ENCODE measurements around the gene PC. TPM values are rescaled to one million over a fixed set of nuclear protein-coding genes. Genes with fewer than 3 reads are reported as not detected.
"Not testable (repeated sequence)": the region's sequence is repeated elsewhere in the genome, so short reads cannot be mapped to it uniquely, and the experiment has no call there.

PC gene
- polyA plus RNA-seq, 1 donor (not counting 4 experiments of a cell fraction or from before 2014, with no cell fraction given) = 13.3 TPM

GRCh38 chr11:67006029-67006884 is 48.1 kb upstream of the PC start:
- dilution Hi-C loops (cut with MboI; ENCODE audit: extremely low pct_ligation_motif_present, low sequenced_read_pairs) = no loop called here
- no peaks in the 10 kb centered on the region for H3K9me3 ChIP-seq (ENCODE audit: control insufficient read depth, low read depth, low read length)
- H3K27me3 ChIP-seq (ENCODE audit: control insufficient read depth, extremely low read depth, insufficient read depth, low read length) = no peaks in the 10 kb centered on the region
- no peaks in the 10 kb centered on the region for H3K9me1 ChIP-seq (ENCODE audit: control insufficient read depth, extremely low read depth, insufficient read depth, low read length)
- H3K9ac ChIP-seq (ENCODE audit: control insufficient read depth, extremely low read depth, insufficient read depth, low read length) = no peak overlapping the region
- H3K4me1 ChIP-seq (ENCODE audit: control insufficient read depth, extremely low read depth, insufficient read depth, low read length) = no peaks in the 10 kb centered on the region
- FAIRE-seq (no peak), DNase-seq (ENCODE audit: low read depth, low spot score) (no peak)
- H4K20me1 ChIP-seq (ENCODE audit: control insufficient read depth, extremely low read depth, insufficient read depth, low read length) = no peaks in the 10 kb centered on the region
- TF ChIP-seq EZH2 (IDR thresholded peaks at IDR 0.05; ENCODE audit: low read length) = no peak
- TF ChIP-seq, protein P1, sequence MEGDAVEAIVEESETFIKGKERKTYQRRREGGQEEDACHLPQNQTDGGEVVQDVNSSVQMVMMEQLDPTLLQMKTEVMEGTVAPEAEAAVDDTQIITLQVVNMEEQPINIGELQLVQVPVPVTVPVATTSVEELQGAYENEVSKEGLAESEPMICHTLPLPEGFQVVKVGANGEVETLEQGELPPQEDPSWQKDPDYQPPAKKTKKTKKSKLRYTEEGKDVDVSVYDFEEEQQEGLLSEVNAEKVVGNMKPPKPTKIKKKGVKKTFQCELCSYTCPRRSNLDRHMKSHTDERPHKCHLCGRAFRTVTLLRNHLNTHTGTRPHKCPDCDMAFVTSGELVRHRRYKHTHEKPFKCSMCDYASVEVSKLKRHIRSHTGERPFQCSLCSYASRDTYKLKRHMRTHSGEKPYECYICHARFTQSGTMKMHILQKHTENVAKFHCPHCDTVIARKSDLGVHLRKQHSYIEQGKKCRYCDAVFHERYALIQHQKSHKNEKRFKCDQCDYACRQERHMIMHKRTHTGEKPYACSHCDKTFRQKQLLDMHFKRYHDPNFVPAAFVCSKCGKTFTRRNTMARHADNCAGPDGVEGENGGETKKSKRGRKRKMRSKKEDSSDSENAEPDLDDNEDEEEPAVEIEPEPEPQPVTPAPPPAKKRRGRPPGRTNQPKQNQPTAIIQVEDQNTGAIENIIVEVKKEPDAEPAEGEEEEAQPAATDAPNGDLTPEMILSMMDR (optimal IDR thresholded peaks at IDR 0.05 in 1 of 3, IDR thresholded peaks at IDR 0.05 in 1 of 3, conservative IDR thresholded peaks at IDR 0.05 in 1 of 3; ENCODE audit: extremely low read depth in 1 of 3, insufficient read depth in 2 of 3, low read length in 3 of 3) = no peak
- no peaks in the 10 kb centered on the region for H3K36me3 ChIP-seq (ENCODE audit: control insufficient read depth in 2 of 2, extremely low read depth in 1 of 2, insufficient read depth in 2 of 2, low read length in 2 of 2)
- no peak overlapping the region for H3K27ac ChIP-seq (ENCODE audit: control insufficient read depth, insufficient read depth, low read length)
- H3K4me2 ChIP-seq (ENCODE audit: control insufficient read depth, extremely low read depth, insufficient read depth, low read depth, low read length) = no peak overlapping the region
- H3K79me2 ChIP-seq (ENCODE audit: control insufficient read depth, insufficient read depth, low read length) = no peaks in the 10 kb centered on the region
- peak overlapping the region in 1 of 3 experiments; percentile 11 for H3K4me3 ChIP-seq (ENCODE audit: control insufficient read depth in 2 of 3, extremely low read depth in 1 of 3, insufficient read depth in 2 of 3, low read depth in 1 of 3, low read length in 3 of 3)
- H2AFZ ChIP-seq (ENCODE audit: control insufficient read depth, low read length) = peak overlapping the region; percentile 85

GRCh38 chr11:67005200-67005599 is 47.0 kb upstream of the PC start:
- H3K79me2 ChIP-seq (ENCODE audit: control insufficient read depth, insufficient read depth, low read length); H3K4me1 ChIP-seq (ENCODE audit: control insufficient read depth, extremely low read depth, insufficient read depth, low read length); H3K9me1 ChIP-seq (ENCODE audit: control insufficient read depth, extremely low read depth, insufficient read depth, low read length); H3K4me3 ChIP-seq (ENCODE audit: control insufficient read depth in 2 of 3, extremely low read depth in 1 of 3, insufficient read depth in 2 of 3, low read depth in 1 of 3, low read length in 3 of 3); H3K9ac ChIP-seq (ENCODE audit: control insufficient read depth, extremely low read depth, insufficient read depth, low read length); DNase-seq (ENCODE audit: low read depth, low spot score); FAIRE-seq; H4K20me1 ChIP-seq (ENCODE audit: control insufficient read depth, extremely low read depth, insufficient read depth, low read length); H3K36me3 ChIP-seq (ENCODE audit: control insufficient read depth in 2 of 2, extremely low read depth in 1 of 2, insufficient read depth in 2 of 2, low read length in 2 of 2); H2AFZ ChIP-seq (ENCODE audit: control insufficient read depth, low read length); H3K27ac ChIP-seq (ENCODE audit: control insufficient read depth, insufficient read depth, low read length); H3K4me2 ChIP-seq (ENCODE audit: control insufficient read depth, extremely low read depth, insufficient read depth, low read depth, low read length); dilution Hi-C loops (cut with MboI; ENCODE audit: extremely low pct_ligation_motif_present, low sequenced_read_pairs); H3K9me3 ChIP-seq (ENCODE audit: control insufficient read depth, low read depth, low read length); H3K27me3 ChIP-seq (ENCODE audit: control insufficient read depth, extremely low read depth, insufficient read depth, low read length): not testable (repeated sequence)
